Activated T-helper 1 cell treated with Interleukin-2 at 50 U/mL for 16 hours (primary cell): Measurements from ENCODE around the gene DHX34.
"Not testable (repeated sequence)": the region's sequence is repeated elsewhere in the genome, so short reads cannot be mapped to it uniquely, and the experiment has no call there.

Experiments
- DNase-seq: peaks from one replicate; pipeline ENCODE4 v3.0.0-alpha.2; 2020; ENCODE audit warnings: low read depth

The DHX34 gene

DNA sequence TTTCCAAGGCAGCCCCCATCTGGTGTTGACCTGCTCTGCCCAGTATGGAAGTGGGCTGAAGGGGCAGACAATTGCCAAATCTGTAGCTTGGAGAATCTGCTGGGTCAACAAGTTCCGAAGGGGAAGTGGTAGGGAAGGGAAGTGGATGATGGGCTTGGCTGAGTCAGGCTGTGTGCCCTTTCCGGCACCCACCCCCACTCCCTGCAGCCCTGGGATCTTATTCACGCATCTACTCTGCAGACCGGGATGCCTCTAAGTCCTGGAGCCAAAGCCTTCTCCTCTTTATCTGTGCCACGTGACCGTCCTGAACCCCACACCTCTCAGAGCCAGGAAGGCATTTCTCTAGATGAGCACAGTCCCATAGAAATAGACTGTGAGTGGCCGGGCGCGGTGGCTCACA, 24.6 kb upstream of the DHX34 start:
- DNase-seq, result no peak

DNA sequence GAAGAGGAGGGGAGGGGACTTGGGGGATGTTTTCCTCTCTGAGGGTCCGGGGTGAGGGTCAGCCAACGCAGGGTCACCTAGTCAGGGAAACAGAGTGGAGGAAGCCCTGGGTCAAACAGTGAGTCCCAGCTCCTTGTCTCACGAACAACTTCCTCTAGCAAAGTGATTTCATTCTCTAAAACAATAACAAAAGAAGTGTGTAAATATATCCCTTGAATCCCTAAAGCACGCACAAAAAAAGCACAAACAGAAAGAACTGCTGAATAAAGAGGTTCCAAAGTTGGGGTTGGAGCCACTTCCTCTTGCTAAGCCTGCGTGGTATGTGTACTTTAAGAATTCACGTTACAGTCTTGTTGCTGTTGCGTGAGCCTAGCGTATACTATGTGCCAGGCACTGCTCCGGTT, 18.6 kb upstream of the DHX34 start:
- DNase-seq, result no peak

DNA sequence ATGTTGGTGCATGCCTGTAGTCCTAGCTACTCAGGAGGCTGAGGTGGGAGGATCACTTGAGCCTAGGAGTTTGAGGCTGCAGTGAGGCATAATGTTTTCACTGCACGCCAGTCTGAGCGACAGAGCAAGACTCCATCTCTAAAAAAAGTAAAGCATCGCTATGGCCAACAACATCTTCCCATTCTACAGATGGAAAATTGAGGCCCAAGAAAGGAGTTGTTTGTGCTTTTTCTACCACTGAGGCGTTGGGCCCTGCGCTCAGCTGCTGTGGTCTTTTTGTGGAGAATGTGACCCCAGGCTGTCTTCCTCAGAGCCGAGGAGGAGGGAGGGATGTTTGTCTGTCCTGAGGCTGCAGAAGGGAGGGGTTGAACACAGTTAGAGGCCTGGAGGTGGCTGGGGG, 17.6 kb upstream of the DHX34 start:
- no peak for DNase-seq

DNA sequence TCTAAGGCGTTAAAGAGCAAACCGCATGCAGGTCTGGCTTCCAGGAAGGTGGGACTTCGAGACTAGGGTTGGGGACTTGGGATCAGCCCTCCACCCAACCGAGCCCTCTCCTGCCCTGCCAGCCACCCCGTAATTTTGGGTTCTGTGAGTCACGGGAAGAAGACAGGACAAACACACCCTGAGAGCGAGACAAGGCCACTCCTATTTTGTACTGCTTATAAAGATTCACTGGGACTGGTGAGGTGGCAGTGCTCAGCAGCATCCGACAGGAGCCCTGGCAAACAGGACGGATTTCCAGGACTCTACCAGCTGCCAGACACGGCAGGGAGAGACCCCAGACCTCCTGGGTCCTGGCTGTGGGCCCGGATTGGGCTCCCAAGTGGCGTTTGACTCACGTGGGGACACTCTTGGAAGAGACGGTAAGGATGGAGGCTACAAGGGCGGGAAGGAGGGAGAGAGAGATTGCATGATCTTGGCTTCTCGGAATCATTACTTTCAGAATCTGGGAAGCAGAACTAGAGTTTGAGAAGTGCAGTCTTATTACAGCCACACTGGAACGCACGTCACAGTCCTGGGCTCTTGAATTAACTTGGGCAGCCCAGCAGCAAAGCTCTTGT, 17.1 kb upstream of the DHX34 start, which contains the start of gene C5AR2:
Gene C5AR2 (plus strand): TSS at position 245 of the 617 bp plus-strand sequence. CDS start 8,625 bp downstream, outside the sequence.
- no peak for DNase-seq

DNA sequence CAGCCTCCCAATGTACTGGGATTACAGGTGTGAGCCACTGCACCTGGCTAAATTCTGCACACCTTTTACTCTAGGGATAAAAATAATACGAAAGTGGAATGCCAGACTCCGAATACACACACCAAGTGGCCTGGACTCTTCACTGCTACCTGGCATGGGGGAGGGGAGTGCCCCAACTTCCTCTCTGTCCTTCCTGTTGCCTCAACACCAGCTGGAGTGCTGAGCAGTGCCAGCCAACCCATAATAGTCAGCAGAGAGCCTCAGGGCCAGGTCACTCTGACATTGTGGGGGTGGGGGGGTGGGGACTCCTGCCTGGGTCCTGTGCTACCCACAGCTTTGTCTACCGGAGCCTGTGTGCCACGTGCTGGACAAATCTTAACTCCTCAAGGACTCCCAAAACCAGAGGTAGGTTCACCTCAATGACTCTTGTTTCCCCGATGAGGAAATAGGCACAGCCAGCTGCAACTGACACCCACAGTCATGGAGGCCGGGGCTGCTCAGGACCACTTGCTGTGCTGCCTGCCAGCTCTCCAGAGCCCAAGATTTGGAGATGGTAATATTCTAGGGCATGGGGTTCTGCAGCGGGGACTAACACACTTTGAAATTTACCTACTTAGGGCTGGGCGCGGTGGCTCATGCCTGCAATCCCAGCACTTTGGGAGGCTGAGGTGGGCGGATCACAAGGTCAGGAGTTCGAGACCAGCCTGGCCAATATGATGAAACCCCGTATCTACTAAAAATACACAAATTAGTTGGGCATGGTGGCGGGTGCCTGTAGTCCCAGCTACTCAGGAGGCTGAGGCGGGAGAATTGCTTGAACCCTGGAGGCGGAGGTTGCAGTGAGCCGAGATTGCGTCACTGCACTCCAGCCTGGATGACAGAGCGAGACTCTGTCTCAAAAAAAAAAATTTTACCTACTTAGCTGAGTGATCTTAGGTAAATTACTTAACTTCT, 12.1 kb upstream of the DHX34 start:
- DNase-seq, result not testable (repeated sequence)

DNA sequence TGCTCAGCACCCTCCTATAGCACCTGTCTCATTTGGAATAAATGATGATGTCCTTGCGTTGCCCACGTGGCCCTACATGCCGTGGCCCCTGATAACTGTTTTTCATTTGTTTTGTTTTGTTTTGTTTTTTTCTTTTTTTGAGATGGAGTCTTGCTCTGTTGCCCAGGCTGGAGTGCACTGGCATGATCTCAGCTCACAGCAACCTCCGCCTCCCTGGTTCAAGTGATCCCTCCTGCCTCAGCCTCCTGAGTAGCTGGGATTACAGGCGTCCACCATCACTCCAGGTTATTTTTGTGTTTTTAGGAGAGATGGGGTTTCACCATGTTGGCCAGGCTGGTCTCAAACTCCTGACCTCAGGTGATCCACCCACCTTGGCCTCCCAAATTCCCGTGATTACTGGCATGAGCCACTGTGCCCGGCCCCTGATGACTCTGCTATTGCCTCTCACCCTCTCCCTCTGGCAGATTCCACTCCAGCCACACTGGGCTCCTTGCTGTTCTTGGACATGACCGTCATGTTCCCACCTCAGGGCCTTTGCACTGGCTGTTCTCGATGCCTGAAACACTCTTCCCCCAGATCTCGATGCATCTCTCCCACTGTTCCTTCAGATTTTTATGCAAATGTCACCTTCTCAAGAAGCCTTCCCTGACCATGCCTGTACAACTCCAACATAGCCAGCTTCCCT, 9.8 kb upstream of the DHX34 start:
- DNase-seq, result no peak

DNA sequence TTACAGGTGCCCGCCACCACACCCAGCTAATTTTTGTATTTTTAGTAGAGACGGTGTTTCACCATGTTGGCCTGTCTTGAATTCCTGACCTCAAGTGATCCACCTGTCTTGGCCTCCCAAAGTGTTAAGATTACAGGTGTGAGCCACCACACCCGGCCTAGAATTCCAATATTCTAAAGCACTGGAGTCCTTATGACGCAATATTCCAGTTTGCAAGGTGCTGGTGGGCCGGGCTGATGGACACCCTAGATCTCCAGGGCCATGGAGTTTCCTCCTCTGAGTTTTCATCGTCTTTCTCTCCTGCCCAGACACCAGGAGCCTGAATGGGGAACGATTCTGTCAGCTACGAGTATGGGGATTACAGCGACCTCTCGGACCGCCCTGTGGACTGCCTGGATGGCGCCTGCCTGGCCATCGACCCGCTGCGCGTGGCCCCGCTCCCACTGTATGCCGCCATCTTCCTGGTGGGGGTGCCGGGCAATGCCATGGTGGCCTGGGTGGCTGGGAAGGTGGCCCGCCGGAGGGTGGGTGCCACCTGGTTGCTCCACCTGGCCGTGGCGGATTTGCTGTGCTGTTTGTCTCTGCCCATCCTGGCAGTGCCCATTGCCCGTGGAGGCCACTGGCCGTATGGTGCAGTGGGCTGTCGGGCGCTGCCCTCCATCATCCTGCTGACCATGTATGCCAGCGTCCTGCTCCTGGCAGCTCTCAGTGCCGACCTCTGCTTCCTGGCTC, 8.5 kb upstream of the DHX34 start:
- DNase-seq, result no peak

DNA sequence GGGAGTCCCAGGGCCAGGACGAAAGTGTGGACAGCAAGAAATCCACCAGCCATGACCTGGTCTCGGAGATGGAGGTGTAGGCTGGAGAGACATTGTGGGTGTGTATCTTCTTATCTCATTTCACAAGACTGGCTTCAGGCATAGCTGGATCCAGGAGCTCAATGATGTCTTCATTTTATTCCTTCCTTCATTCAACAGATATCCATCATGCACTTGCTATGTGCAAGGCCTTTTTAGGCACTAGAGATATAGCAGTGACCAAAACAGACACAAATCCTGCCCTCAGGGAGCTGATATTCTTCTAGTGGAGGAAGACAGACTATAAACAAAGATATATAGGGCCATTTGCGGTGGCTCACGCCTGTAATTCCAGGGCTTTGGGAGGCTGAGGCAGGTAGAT, 7.4 kb upstream of the DHX34 start:
- DNase-seq, result no peak

DNA sequence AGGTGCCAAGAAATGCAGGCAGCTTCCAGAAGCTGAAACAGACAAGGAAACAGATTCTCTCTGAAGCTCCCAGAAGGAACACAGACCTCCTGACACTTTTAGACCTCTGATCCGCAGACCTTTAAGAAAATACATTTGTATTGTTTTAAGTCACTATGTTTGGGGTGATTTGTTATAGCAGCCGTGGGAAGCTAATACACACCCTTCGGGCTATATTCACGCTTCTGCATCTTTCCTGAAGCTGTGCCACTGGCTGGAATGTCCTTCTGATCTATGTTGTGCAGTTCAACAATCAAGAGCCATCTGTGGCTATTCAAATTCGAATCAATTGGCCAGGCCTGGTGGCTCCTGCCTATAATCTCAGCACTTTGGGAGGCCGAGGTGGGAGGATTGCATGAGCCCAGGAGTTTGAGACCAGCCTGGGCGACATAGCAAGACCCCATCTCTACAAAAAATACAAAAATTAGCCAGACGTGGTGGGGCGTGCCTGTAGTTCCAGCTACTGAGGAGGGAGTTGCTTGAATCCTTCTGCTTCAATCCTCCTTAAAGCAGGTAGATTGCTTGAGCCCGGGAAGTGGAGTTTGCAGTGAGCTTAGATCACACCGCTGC, 5.8 kb upstream of the DHX34 start:
- no peak for DNase-seq

DNA sequence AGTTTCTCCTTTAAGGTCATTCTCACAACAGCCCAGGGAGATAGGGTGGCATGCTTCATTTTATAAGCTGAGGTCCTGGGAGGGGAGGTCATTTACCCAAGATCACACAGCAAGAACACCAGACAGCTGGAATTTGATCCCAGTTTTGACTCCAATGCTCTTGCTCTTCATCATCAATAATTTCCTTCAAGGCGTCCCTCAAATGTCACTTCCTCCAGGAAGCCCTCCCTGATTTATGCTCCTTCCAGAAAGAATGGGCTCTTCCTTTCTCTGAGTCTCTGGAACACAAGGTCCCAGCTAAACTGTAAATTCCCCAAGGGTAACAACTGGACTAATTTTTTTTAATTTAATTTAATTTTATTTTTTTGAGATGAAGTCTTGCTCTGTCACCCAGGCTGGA, 4.7 kb upstream of the DHX34 start:
- no peak for DNase-seq

DNA sequence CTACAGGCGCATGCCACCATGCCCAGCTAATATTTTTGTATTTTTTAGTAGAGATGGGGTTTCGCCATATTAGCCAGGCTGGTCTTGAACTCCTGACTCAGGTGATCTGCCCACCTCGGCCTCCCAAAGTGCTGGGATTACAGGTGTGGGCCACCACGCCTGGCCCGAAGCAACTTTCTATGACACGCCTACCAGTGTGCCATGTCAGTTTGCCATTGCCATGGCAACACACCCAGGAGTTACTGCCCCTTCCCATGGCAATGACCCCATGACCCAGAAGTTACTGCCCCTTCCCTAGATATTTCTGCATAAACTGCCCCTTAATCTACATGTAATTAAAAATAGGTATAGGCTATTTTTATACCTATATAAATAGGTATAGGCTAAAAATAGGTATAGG, 3.1 kb upstream of the DHX34 start:
- not testable (repeated sequence) for DNase-seq

DNA sequence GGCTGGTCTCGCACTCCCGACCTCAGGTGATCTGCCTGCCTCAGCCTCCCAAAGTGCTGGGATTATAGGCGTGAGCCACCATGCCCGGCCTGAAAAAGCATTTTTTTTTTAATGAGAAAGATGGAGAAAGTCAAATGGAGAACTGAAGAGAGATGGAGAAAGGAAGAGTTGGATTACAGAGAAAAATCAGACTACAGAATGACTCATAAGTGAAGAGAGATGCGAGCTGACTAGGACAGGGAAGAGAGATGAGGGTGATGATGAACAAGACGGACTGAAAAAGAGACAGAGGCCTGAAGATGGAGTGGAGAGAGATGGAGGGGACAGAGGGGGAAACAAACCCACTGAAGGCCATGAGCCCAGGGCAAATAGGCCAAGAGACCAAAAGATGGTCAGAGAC, 1.5 kb downstream of the DHX34 start:
- DNase-seq, result no peak

DNA sequence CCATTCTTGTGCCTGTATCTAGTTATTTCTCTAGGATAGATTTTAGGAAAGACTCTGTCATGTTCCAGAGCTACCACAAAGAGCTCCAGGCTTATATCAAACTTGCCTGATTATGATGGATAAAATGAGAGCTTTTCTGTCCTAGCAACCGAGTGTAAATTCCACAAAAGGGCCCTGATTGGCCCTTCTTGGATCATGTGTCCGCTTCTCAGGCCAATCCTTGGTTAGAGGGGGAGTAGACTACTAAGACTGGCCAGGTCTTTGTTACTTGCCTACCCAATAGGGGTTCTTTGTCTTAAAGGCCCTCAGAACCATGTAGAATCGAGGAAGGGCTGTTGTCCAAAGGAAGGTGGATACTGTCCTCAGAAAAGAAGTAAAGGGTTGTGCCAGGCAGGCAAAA, 2.4 kb downstream of the DHX34 start:
- DNase-seq, result no peak

DNA sequence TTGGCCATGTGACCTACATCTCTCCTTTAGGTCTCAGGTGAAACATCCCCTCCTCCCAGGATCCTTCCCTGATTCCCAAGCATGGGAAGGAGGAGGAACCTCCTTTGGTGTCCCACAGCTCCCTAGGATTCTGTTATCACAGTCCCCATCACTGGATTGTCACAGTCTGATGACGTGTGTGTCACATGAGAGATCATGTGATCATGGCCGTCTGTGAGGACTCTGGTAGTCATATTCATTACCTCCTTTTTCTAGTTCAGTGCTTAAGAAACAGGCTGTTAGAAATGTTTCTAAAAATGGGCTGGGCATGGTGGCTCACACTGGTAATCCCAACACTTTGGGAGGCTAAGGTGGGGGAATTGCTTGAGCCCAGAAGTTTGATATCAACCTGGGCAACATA, 3.0 kb downstream of the DHX34 start:
- DNase-seq, result no peak

DNA sequence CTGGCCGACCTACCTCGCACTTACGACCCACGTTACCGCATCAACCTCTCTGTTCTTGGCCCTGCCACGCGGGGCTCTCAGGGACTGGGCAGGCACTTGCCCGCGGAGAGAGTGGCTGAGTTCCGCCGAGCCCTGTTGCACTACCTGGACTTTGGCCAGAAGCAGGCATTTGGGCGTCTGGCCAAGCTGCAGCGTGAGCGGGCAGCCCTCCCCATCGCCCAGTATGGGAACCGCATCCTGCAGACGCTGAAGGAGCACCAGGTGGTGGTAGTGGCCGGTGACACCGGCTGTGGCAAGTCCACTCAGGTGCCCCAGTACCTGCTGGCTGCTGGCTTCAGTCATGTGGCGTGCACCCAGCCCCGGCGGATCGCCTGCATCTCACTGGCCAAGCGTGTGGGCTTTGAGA, 4.2 kb downstream of the DHX34 start:
- DNase-seq, result no peak

DNA sequence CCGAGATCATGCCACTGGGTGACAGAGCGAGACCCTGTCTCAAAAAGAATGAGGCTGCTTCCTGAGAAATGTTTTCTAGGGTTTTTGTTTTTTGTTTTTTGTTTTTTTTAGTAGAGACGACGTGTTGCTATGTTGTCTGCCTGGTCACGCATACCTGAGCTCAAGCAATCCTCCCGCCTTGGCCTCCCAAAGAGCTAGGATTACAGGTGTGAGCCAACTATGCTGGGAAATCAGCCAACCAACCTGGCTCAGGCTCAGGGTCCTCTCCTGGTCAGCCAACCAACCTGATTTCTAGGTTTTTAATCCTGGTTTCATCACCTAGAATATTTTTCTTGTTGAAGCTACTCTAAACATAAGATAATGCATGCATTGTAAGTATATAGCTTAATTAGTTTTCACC, 7.8 kb downstream of the DHX34 start:
- DNase-seq, result no peak

DNA sequence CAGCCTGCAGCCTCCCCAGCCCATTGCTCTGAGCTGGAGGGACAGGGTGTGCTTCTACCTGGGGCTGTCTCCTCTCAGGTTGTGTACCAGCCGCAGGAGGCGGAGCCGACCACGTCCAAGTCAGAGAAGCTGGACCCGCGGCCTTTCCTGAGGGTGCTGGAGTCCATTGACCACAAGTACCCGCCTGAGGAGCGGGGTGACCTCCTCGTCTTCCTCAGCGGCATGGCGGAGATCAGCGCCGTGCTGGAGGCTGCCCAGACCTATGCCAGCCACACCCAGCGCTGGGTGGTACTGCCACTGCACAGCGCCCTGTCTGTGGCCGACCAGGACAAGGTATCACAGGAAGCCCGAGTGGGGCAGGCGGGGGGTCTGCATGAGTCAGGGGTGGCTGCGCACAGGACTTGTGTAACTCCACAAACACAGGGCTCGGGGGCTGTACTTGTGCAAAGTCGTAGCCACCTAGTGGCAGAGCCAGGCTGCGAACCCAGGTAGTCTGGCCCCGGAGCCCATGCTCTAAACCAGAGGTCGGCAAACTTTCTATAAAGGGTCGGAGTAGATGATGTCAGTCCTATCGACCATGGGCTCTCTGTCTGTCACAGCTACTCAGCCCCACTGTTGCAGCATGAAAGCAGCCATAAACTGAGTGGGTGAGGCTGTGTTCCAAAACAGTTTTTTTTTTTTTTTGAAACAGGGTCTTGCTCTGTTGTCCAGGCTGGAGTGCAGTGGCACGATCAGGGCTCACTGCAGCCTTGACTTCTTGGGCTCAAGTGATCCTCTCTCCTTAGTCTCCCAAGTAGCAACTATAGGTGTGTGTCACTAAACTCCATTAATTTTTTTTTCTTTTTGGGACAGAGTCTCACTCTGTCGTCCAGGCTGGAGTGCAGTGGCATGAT, 8.9 kb downstream of the DHX34 start:
- no peak for DNase-seq

DNA sequence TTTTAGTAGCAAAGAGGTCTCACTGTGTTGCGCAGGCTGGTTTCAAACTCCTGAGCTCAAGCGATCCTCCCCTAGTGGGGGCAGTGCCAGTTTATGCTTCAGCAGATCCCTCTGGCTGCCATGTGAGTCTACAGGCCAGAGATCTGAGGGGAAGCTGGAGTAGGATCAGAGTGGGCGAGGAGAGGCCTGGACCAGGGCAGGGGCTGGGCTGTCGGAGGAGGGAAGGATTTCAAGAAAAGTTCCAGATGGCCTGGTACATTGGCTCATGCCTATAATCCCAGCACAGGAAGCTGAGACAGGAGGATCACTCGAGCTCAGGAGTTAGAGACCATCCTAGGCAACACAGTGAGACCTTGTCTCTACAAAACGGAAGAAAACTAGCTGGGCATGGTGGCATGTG, 9.8 kb downstream of the DHX34 start:
- no peak for DNase-seq

DNA sequence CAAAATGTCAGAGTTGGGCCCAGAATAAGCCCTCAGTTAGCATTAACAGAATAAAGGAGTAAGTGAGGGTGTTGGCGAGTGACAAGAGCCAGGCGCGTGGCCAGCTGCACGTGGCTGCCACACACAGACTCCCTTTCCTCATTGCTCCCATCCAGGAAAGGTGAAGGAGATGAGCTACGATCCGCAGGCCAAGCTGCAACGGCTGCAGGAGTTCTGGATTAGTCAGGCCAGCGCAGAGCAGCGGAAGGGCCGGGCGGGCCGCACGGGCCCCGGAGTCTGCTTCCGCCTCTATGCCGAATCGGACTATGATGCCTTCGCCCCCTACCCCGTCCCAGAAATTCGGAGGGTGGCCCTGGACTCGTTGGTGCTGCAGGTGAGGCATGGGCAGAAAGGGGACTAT, 13.2 kb downstream of the DHX34 start:
- no peak for DNase-seq

DNA sequence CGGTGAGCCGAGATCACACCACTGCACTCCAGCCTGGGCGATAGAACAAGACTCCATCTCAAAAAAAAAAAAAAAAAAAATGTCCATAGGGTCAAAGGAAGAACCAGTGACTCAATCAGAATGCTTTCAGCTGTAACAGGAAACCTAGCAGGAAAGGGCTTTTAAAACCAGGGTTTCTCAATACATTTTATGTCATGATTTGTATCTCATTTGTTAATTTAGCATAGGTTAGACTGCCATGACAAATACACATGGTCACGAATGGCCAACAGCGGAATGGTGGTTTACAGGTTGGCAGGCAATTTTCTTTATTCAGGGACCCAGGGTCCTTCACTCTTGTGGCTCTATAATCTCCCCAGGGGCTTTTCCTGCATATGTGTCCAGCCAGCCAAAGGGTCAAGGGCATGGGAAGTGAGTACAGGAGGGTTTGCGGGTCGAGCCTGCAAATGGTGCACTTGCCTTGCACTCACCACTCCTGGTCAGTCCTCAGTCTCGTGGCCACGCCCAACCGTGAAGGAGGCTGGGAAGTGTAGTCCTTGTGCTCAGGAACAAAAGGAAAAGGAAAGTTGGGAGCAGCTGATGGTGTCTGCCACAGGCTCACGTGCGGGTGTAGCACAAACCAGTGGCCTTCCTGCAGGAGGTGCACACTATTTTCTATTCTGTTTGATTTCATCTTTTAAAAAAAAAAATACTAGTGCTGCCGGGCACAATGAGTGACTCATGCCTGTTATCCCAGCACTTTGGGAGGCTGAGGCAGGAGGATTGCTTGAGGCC, 14.8 kb downstream of the DHX34 start:
- no peak for DNase-seq
